ENCODE measurements around the gene TMEM132C.
A peak's percentile ranks its signal among the peaks of the same experiment; 100 is the strongest.

TMEM132C gene

GRCh38 chr12:128383357-128383937 lies 116.5 kb downstream of the TMEM132C start:
- TF ChIP-seq EZH2phosphoT487 (IDR thresholded peaks at IDR 0.05; ENCODE audit: borderline replicate concordance, low read length), result no peak
- no peak for TF ChIP-seq CTCF (IDR thresholded peaks at IDR 0.05; ENCODE audit: low read depth, low read length, poor library complexity, severe bottlenecking)
- no peak overlapping the region for H3K4me2 ChIP-seq (ENCODE audit: low read length)
- H3K36me3 ChIP-seq (ENCODE audit: control insufficient read depth, low read length), result no peaks in the 10 kb centered on the region
- no peak overlapping the region for H3K27ac ChIP-seq (ENCODE audit: low read depth, low read length)
- no peaks in the 10 kb centered on the region for H3K9me3 ChIP-seq (ENCODE audit: control insufficient read depth, insufficient read depth, low read length)
- H3K79me2 ChIP-seq (ENCODE audit: control insufficient read depth, low read length), result no peaks in the 10 kb centered on the region
- H3F3A ChIP-seq (ENCODE audit: control insufficient read depth, insufficient read depth), result no peaks in the 10 kb centered on the region
- H3K4me1 ChIP-seq (ENCODE audit: control insufficient read depth, low read length), result no peaks in the 10 kb centered on the region
- H3K9me2 ChIP-seq (replicated peaks; ENCODE audit: control insufficient read depth, low read length), result no peaks in the 10 kb centered on the region
- no peak overlapping the region for H3K4me3 ChIP-seq (ENCODE audit: low read length)
- no peaks in the 10 kb centered on the region for H3K27me3 ChIP-seq (ENCODE audit: control insufficient read depth, low read length)
- no peaks in the 10 kb centered on the region for H4K20me1 ChIP-seq (ENCODE audit: control insufficient read depth, insufficient read depth, low read depth, low read length)

- Histone ChIP-seq H3F3A (ENCODE audit: control insufficient read depth, insufficient read depth) (no peaks in the 10 kb centered on the region), H3K79me2 (ENCODE audit: control insufficient read depth, low read length) (no peaks in the 10 kb centered on the region), H3K4me3 (ENCODE audit: low read length) (no peak overlapping the region), H3K27me3 (ENCODE audit: control insufficient read depth, low read length) (no peaks in the 10 kb centered on the region), H3K9me2 (replicated peaks; ENCODE audit: control insufficient read depth, low read length) (no peaks in the 10 kb centered on the region), H3K4me1 (ENCODE audit: control insufficient read depth, low read length) (no peaks in the 10 kb centered on the region), H3K27ac (ENCODE audit: low read depth, low read length) (no peak overlapping the region), H4K20me1 (ENCODE audit: control insufficient read depth, insufficient read depth, low read depth, low read length) (no peaks in the 10 kb centered on the region), H3K9me3 (ENCODE audit: control insufficient read depth, insufficient read depth, low read length) (no peaks in the 10 kb centered on the region), H3K36me3 (ENCODE audit: control insufficient read depth, low read length) (no peaks in the 10 kb centered on the region), H3K4me2 (ENCODE audit: low read length) (no peak overlapping the region)
- TF ChIP-seq CTCF (IDR thresholded peaks at IDR 0.05; ENCODE audit: low read depth, low read length, poor library complexity, severe bottlenecking), result no peak
- no peak for TF ChIP-seq EZH2phosphoT487 (IDR thresholded peaks at IDR 0.05; ENCODE audit: borderline replicate concordance, low read length)
Observed at GRCh38 chr12:128385736-128386135, 118.8 kb downstream of the TMEM132C start.

- H3K27me3 ChIP-seq (ENCODE audit: control insufficient read depth, low read length), result no peaks in the 10 kb centered on the region
- no peak overlapping the region for H3K27ac ChIP-seq (ENCODE audit: low read depth, low read length)
- no peak for TF ChIP-seq EZH2phosphoT487 (IDR thresholded peaks at IDR 0.05; ENCODE audit: borderline replicate concordance, low read length)
- TF ChIP-seq CTCF (IDR thresholded peaks at IDR 0.05; ENCODE audit: low read depth, low read length, poor library complexity, severe bottlenecking), result peak; percentile 67
- H3K79me2 ChIP-seq (ENCODE audit: control insufficient read depth, low read length), result no peaks in the 10 kb centered on the region
- H3K9me3 ChIP-seq (ENCODE audit: control insufficient read depth, insufficient read depth, low read length), result no peaks in the 10 kb centered on the region
- H3K4me2 ChIP-seq (ENCODE audit: low read length), result no peak overlapping the region
- no peaks in the 10 kb centered on the region for H4K20me1 ChIP-seq (ENCODE audit: control insufficient read depth, insufficient read depth, low read depth, low read length)
- no peaks in the 10 kb centered on the region for H3K36me3 ChIP-seq (ENCODE audit: control insufficient read depth, low read length)
- H3K9me2 ChIP-seq (replicated peaks; ENCODE audit: control insufficient read depth, low read length), result no peaks in the 10 kb centered on the region
- H3F3A ChIP-seq (ENCODE audit: control insufficient read depth, insufficient read depth), result no peaks in the 10 kb centered on the region
- H3K4me1 ChIP-seq (ENCODE audit: control insufficient read depth, low read length), result no peaks in the 10 kb centered on the region
- H3K4me3 ChIP-seq (ENCODE audit: low read length), result no peak overlapping the region
Observed at GRCh38 chr12:128387811-128388422, 120.9 kb downstream of the TMEM132C start.

All from DOHH2 (cell line).